Raji (cell line): ENCODE data around the gene SPEM2.

Experiments
- POLR2A ChIP-seq: IDR thresholded peaks from 2 replicates; pipeline ENCODE4 v1.6.1; 2011; ENCODE audit warnings: low read depth, low read length, control low read depth; ENCODE audit not compliant: insufficient read depth

Gene SPEM2

GRCh38 chr17:7409716-7410115 lies 15.7 kb upstream of the SPEM2 start:
- no peak for TF ChIP-seq POLR2A

- no peak for TF ChIP-seq POLR2A
Measured at GRCh38 chr17:7410634-7411426, 14.6 kb upstream of the SPEM2 start.

- TF ChIP-seq POLR2A, result no peak
Measured at GRCh38 chr17:7411427-7411750, 14.0 kb upstream of the SPEM2 start.

- no peak for TF ChIP-seq POLR2A
Measured at GRCh38 chr17:7413346-7413985, 11.9 kb upstream of the SPEM2 start.

GRCh38 chr17:7414837-7415236 lies 10.6 kb upstream of the SPEM2 start:
- TF ChIP-seq POLR2A, result no peak

GRCh38 chr17:7415784-7416183 lies 9.6 kb upstream of the SPEM2 start:
- no peak for TF ChIP-seq POLR2A

- no peak for TF ChIP-seq POLR2A
Measured at GRCh38 chr17:7416323-7416722, 9.1 kb upstream of the SPEM2 start.

GRCh38 chr17:7417056-7417655 lies 8.3 kb upstream of the SPEM2 start:
- no peak for TF ChIP-seq POLR2A

GRCh38 chr17:7418472-7419152 lies 6.8 kb upstream of the SPEM2 start:
- TF ChIP-seq POLR2A, result no peak

GRCh38 chr17:7419819-7420610 lies 5.4 kb upstream of the SPEM2 start, which contains the start of gene SPEM1:
TSS of gene SPEM1 (plus strand) at chr17:7420324. CDS start at chr17:7420385, 61 bp downstream.
- TF ChIP-seq POLR2A, result no peak

- TF ChIP-seq POLR2A, result no peak
Measured at GRCh38 chr17:7421186-7421585, 4.2 kb upstream of the SPEM2 start.

- TF ChIP-seq POLR2A, result no peak
Measured at GRCh38 chr17:7423679-7424078, 1.7 kb upstream of the SPEM2 start.

GRCh38 chr17:7425756-7426155 lies 340 bp downstream of the SPEM2 start:
- no peak for TF ChIP-seq POLR2A

- no peak for TF ChIP-seq POLR2A
Measured at GRCh38 chr17:7426203-7426863, 917 bp downstream of the SPEM2 start.
